HG03469 (cell line): ENCODE measurements around the gene TPST1.

Source experiments
- ATAC-seq: cut with Tn5 transposase; IDR thresholded peaks from one replicate; pipeline ENCODE4 v1.9.1; 2021; ENCODE audit warnings: mild to moderate bottlenecking, moderate library complexity, moderate number of reproducible peaks; ENCODE audit not compliant: unreplicated experiment

TPST1 gene

GRCh38 chr7:66281678-66282590 lies 76.8 kb downstream of the TPST1 start:
- ATAC-seq = no peak

GRCh38 chr7:66282591-66282935 lies 77.4 kb downstream of the TPST1 start:
- ATAC-seq = no peak

GRCh38 chr7:66283003-66283920 lies 78.1 kb downstream of the TPST1 start:
- no peak for ATAC-seq

- ATAC-seq = no peak
Measured at GRCh38 chr7:66296001-66296521, 90.9 kb downstream of the TPST1 start.

GRCh38 chr7:66296557-66296956 lies 91.4 kb downstream of the TPST1 start:
- no peak for ATAC-seq

- no peak for ATAC-seq
Measured at GRCh38 chr7:66297579-66297978, 92.4 kb downstream of the TPST1 start.

GRCh38 chr7:66301249-66301648 lies 96.1 kb downstream of the TPST1 start:
- no peak for ATAC-seq

- no peak for ATAC-seq
Measured at GRCh38 chr7:66301737-66302136, 96.6 kb downstream of the TPST1 start.

GRCh38 chr7:66303454-66304155 lies 98.5 kb downstream of the TPST1 start:
- ATAC-seq = no peak

GRCh38 chr7:66304536-66304935 lies 99.4 kb downstream of the TPST1 start:
- ATAC-seq = no peak

GRCh38 chr7:66306243-66306642 lies 101.1 kb downstream of the TPST1 start:
- ATAC-seq = no peak

GRCh38 chr7:66307591-66308215 lies 102.6 kb downstream of the TPST1 start:
- ATAC-seq = no peak

- ATAC-seq = no peak
Measured at GRCh38 chr7:66308411-66308810, 103.3 kb downstream of the TPST1 start.

GRCh38 chr7:66310620-66311019 lies 105.5 kb downstream of the TPST1 start:
- no peak for ATAC-seq

GRCh38 chr7:66313886-66314568 lies 108.9 kb downstream of the TPST1 start:
- ATAC-seq = no peak

GRCh38 chr7:66315192-66315591 lies 110.1 kb downstream of the TPST1 start:
- no peak for ATAC-seq

GRCh38 chr7:66319407-66319979 lies 114.4 kb downstream of the TPST1 start:
- ATAC-seq = no peak

- no peak for ATAC-seq
Measured at GRCh38 chr7:66321283-66321682, 116.1 kb downstream of the TPST1 start.

GRCh38 chr7:66323114-66323796 lies 118.1 kb downstream of the TPST1 start:
- no peak for ATAC-seq
